HG03045 (cell line): Measurements from ENCODE around the gene INCA1.

Experiments
- ATAC-seq: cut with Tn5 transposase; IDR thresholded peaks from one replicate; pipeline ENCODE4 v1.9.1; 2021; ENCODE audit warnings: mild to moderate bottlenecking, moderate library complexity; ENCODE audit not compliant: unreplicated experiment

The INCA1 gene

GRCh38 chr17:4972322-4972721, 25.0 kb downstream of the INCA1 start:
- no peak for ATAC-seq

- ATAC-seq: no peak
Measured at GRCh38 chr17:4971826-4972225, 25.5 kb downstream of the INCA1 start.

- ATAC-seq: no peak
Measured at GRCh38 chr17:4970273-4970672, 27.0 kb downstream of the INCA1 start.

GRCh38 chr17:4969551-4970173, 27.7 kb downstream of the INCA1 start:
- no peak for ATAC-seq

GRCh38 chr17:4969047-4969550, 28.2 kb downstream of the INCA1 start:
- ATAC-seq: no peak

- no peak for ATAC-seq
Measured at GRCh38 chr17:4968486-4969046, 28.8 kb downstream of the INCA1 start.

- peak; percentile 65 for ATAC-seq
Measured at GRCh38 chr17:4967539-4968485, 29.5 kb downstream of the INCA1 start, which contains the start of gene SPAG7. TSS of gene SPAG7 (minus strand) at chr17:4967817. CDS start at chr17:4967804, 13 bp downstream.

- ATAC-seq: peak; percentile 81
Measured at GRCh38 chr17:4966844-4967538, 30.3 kb downstream of the INCA1 start.

GRCh38 chr17:4965311-4965986, 31.9 kb downstream of the INCA1 start:
- no peak for ATAC-seq

- ATAC-seq: no peak
Measured at GRCh38 chr17:4960279-4960922, 36.9 kb downstream of the INCA1 start.

- no peak for ATAC-seq
Measured at GRCh38 chr17:4959261-4959965, 37.9 kb downstream of the INCA1 start.

- ATAC-seq: no peak
Measured at GRCh38 chr17:4958102-4958501, 39.2 kb downstream of the INCA1 start.

- ATAC-seq: no peak
Measured at GRCh38 chr17:4956493-4957061, 40.7 kb downstream of the INCA1 start.

- no peak for ATAC-seq
Measured at GRCh38 chr17:4955091-4955490, 42.2 kb downstream of the INCA1 start.

- ATAC-seq: no peak
Measured at GRCh38 chr17:4953451-4953961, 43.8 kb downstream of the INCA1 start.

- ATAC-seq: no peak
Measured at GRCh38 chr17:4951486-4951885, 45.8 kb downstream of the INCA1 start.

GRCh38 chr17:4950746-4951204, 46.5 kb downstream of the INCA1 start, which contains the start of gene ENO3:
TSS of gene ENO3 (plus strand) at chr17:4951119. CDS start at chr17:4951830, 711 bp downstream.
- no peak for ATAC-seq

GRCh38 chr17:4950075-4950745, 47.1 kb downstream of the INCA1 start:
- peak; percentile 5 for ATAC-seq
